Measurements from ENCODE around the gene NFIB. TPM values are rescaled to one million over a fixed set of nuclear protein-coding genes. Genes with fewer than 3 reads are reported as not detected.
A peak's percentile ranks its signal among the peaks of the same experiment; 100 is the strongest.

The NFIB gene
- polyA plus RNA-seq, 2 of the 4 experiments (the other 2 are of a cell fraction), result 10.7 to 21.7 TPM

- Histone ChIP-seq H3K4me1 (peaks cover 79% of the 10 kb centered on the region), H3K4me3 (no peak overlapping the region), H3K4me2 (no peak overlapping the region), H3K27ac (peak overlapping the region; percentile 52 to 82; a peak in 3 of 6 replicates), H3K9me3 (no peaks in the 10 kb centered on the region)
- CTCF ChIA-PET, result interaction anchor here (0.6 kb wide), 1 partner anchor 58 kb away, joined by 3 read pairs; no protein-coding TSS in a partner anchor
- 91% methylated on average over 6 of the region's 6 CpGs for WGBS (ENCODE audit: missing lambda C conversion rate)
- POLR2A ChIA-PET, result no interaction called here
- ATAC-seq (no peak), DNase-seq (ENCODE audit: low read depth in 1 of 2, low spot score in 1 of 2) (no peak), FAIRE-seq (no peak)
- no peak for TF ChIP-seq REST (IDR thresholded peaks at IDR 0.05)
These were observed 73.4 kb downstream of the NFIB start for GRCh38 chr9:14240537-14240936.

- WGBS (ENCODE audit: missing lambda C conversion rate), result 0% methylated on average over 4 of the region's 4 CpGs
- TF ChIP-seq MAFK (IDR thresholded peaks at IDR 0.05; ENCODE audit: partially characterized antibody), result peak; percentile 14
- peak in 1 of 2 experiments; percentile 68; a peak in 2 of 4 replicates for TF ChIP-seq CEBPB (IDR thresholded peaks at IDR 0.05)
- peak; percentile 19; the same call in 1 of the 2 replicates for TF ChIP-seq FOSL2 (IDR thresholded peaks at IDR 0.05)
- TF ChIP-seq FOSL2 (CRISPR knock-in tag; IDR thresholded peaks at IDR 0.05), result peak; percentile 83
- TF ChIP-seq ZFP36 (IDR thresholded peaks at IDR 0.05; ENCODE audit: borderline replicate concordance, partially characterized antibody), result no peak
- peak; percentile 77 for TF ChIP-seq GATA3 (IDR thresholded peaks at IDR 0.05; ENCODE audit: borderline replicate concordance)
- TF ChIP-seq EP300 (IDR thresholded peaks at IDR 0.05), result peak; percentile 33 to 54; a peak in 2 of 5 replicates
- TF ChIP-seq JUNB (IDR thresholded peaks at IDR 0.05), result peak; percentile 71; the same call in 1 of the 2 replicates
- TF ChIP-seq ELK1 (IDR thresholded peaks at IDR 0.05; ENCODE audit: low read depth, low read length), result no peak
- no peak for TF ChIP-seq RCOR1 (IDR thresholded peaks at IDR 0.05; ENCODE audit: low read depth, low read length)
- peak; percentile 43; the same call in 1 of the 2 replicates for TF ChIP-seq MAX (IDR thresholded peaks at IDR 0.05)
- TF ChIP-seq RFX5 (IDR thresholded peaks at IDR 0.05), result no peak
- TF ChIP-seq SMC3 (IDR thresholded peaks at IDR 0.05), result peak; percentile 15; the same call in 1 of the 3 replicates
- TF ChIP-seq JUN (IDR thresholded peaks at IDR 0.05), result peak in 1 of 2 experiments; percentile 61; a peak in 2 of 5 replicates
- no peak for TF ChIP-seq CBX2 (IDR thresholded peaks at IDR 0.05; ENCODE audit: borderline replicate concordance, low read depth)
- Histone ChIP-seq H3K4me2 (peak overlapping the region; percentile 79), H3K27ac (peak overlapping the region; percentile 82 to 86), H3K4me1 (peaks cover 66% of the 10 kb centered on the region), H3K9me3 (no peaks in the 10 kb centered on the region), H3K4me3 (peak overlapping the region; percentile 29)
- ATAC-seq (peak; percentile 96 to 98), FAIRE-seq (peak; percentile 98), DNase-seq (ENCODE audit: low read depth in 1 of 2, low spot score in 1 of 2) (peak; percentile 43 to 83)
- POLR2A ChIA-PET, result interaction anchor here (0.6 to 1.0 kb wide), 4 partner anchors 13 to 76 kb away, joined by 3 to 5 read pairs (median 4); no protein-coding TSS in a partner anchor
- CTCF ChIA-PET, result interaction anchor here (1.0 kb wide), 1 partner anchor 30 kb away, joined by 3 read pairs; no protein-coding TSS in a partner anchor
These were observed 75.4 kb downstream of the NFIB start for GRCh38 chr9:14238518-14238917.

- ATAC-seq (peak; percentile 97 to 100), FAIRE-seq (no peak), DNase-seq (ENCODE audit: low read depth in 1 of 2, low spot score in 1 of 2) (peak; percentile 35 to 81)
- ChIA-PET CTCF (interaction anchor here (1.0 kb wide), 2 partner anchors 30 to 36 kb away, joined by 3 read pairs; no protein-coding TSS in a partner anchor), POLR2A (interaction anchor here (0.6 to 1.0 kb wide), 4 partner anchors 14 to 76 kb away, joined by 3 to 5 read pairs (median 4); no protein-coding TSS in a partner anchor)
- WGBS (ENCODE audit: missing lambda C conversion rate), result 3% methylated on average over 3 of the region's 3 CpGs
- TF ChIP-seq BCL3 (IDR thresholded peaks at IDR 0.05), result 0 out of 3 replicates have a peak, but pooled peaks have one; percentile 16
- no peak for TF ChIP-seq SMC3 (IDR thresholded peaks at IDR 0.05)
- TF ChIP-seq SREBF2 (IDR thresholded peaks at IDR 0.05), result no peak
- TF ChIP-seq MAX (IDR thresholded peaks at IDR 0.05), result peak; percentile 45
- TF ChIP-seq HDAC2 (IDR thresholded peaks at IDR 0.05), result no peak
- TF ChIP-seq FOSL2 (IDR thresholded peaks at IDR 0.05), result peak; percentile 36; the same call in 1 of the 2 replicates
- TF ChIP-seq FOSL2 (CRISPR knock-in tag; IDR thresholded peaks at IDR 0.05), result peak; percentile 20
- TF ChIP-seq JUNB (IDR thresholded peaks at IDR 0.05), result no peak
- no peak for TF ChIP-seq HOXB5 (CRISPR knock-in tag; IDR thresholded peaks at IDR 0.05)
- 0 out of 5 replicates have a peak, but pooled peaks of 1 of the 2 experiments have one; percentile 22 for TF ChIP-seq JUN (IDR thresholded peaks at IDR 0.05)
- Histone ChIP-seq H3K9me3 (no peaks in the 10 kb centered on the region), H3K4me3 (peak overlapping the region; percentile 29), H3K4me1 (peaks cover 61% of the 10 kb centered on the region), H3K27ac (peak overlapping the region; percentile 82 to 86), H3K4me2 (peak overlapping the region; percentile 79)
These were observed 75.9 kb downstream of the NFIB start for GRCh38 chr9:14238079-14238478.

Data from A549 (cell line).